ENCODE data around the gene FOXB2. TPM values are rescaled to one million over a fixed set of nuclear protein-coding genes. Genes with fewer than 3 reads are reported as not detected.

The FOXB2 gene
- not detected in 2 replicates for total RNA-seq

GRCh38 chr9:77019236-77019925 is at the start of gene FOXB2:
FOXB2 (plus strand) TSS chr9:77019655; CDS start chr9:77019655, 0 bp downstream.

Other genes with a start within 250 kb of the FOXB2 start
- 0.16 and 0.19 TPM in 2 replicates for gene PRUNE2, start 113.5 kb upstream of the FOXB2 start, total RNA-seq
- gene VPS13A, start 157.9 kb downstream of the FOXB2 start, total RNA-seq: 10.3 and 17.2 TPM in 2 replicates

All from hair follicular keratinocyte (primary cell).